Osteocyte (in vitro differentiated cells): ENCODE measurements around the gene HS3ST4. TPM values are rescaled to one million over a fixed set of nuclear protein-coding genes. Genes with fewer than 3 reads are reported as not detected.
"Not testable (repeated sequence)": the region's sequence is repeated elsewhere in the genome, so short reads cannot be mapped to it uniquely, and the experiment has no call there.

Experiments used
- DNase-seq: peaks from one replicate; pipeline ENCODE4 v3.0.0; 2021; ENCODE audit warnings: mixed read lengths; ENCODE audit not compliant: unreplicated experiment; ENCODE audit errors: extremely low spot score
- H3K27ac Mint-ChIP-seq: one replicate; pipeline ENCODE4 v1.8.0; 2021; ENCODE audit warnings: mild to moderate bottlenecking, mixed read lengths; ENCODE audit not compliant: unreplicated experiment
- H3K27me3 Mint-ChIP-seq: one replicate; pipeline ENCODE4 v1.8.0; 2021; ENCODE audit warnings: mixed read lengths; ENCODE audit not compliant: unreplicated experiment
- H3K36me3 Mint-ChIP-seq: one replicate; pipeline ENCODE4 v1.8.0; 2021; ENCODE audit warnings: mixed read lengths; ENCODE audit not compliant: unreplicated experiment
- H3K4me1 Mint-ChIP-seq: one replicate; pipeline ENCODE4 v1.8.0; 2021; ENCODE audit warnings: mixed read lengths; ENCODE audit not compliant: unreplicated experiment
- H3K4me3 Mint-ChIP-seq: one replicate; pipeline ENCODE4 v1.8.0; 2021; ENCODE audit warnings: mild to moderate bottlenecking, moderate library complexity, mixed read lengths; ENCODE audit not compliant: unreplicated experiment
- H3K9me3 Mint-ChIP-seq: one replicate; pipeline ENCODE4 v1.8.0; 2021; ENCODE audit warnings: mixed read lengths; ENCODE audit not compliant: unreplicated experiment
- total RNA-seq: library from RNA; stranded (reverse); gene quantifications from 2 replicates; pipeline ENCODE4 v1.2.1, GENCODE V29; 2021
- TF ChIP-seq, protein P1 (sequence below): fragments of 200-600 bp; sonication (generic); IDR thresholded peaks from 2 replicates; pipeline ENCODE4 v1.5.0; 2021; ENCODE audit warnings: antibody characterized with exemption, mild to moderate bottlenecking, moderate library complexity

HS3ST4 gene
- total RNA-seq, 1 donor from 2014 or later: not detected

DNA sequence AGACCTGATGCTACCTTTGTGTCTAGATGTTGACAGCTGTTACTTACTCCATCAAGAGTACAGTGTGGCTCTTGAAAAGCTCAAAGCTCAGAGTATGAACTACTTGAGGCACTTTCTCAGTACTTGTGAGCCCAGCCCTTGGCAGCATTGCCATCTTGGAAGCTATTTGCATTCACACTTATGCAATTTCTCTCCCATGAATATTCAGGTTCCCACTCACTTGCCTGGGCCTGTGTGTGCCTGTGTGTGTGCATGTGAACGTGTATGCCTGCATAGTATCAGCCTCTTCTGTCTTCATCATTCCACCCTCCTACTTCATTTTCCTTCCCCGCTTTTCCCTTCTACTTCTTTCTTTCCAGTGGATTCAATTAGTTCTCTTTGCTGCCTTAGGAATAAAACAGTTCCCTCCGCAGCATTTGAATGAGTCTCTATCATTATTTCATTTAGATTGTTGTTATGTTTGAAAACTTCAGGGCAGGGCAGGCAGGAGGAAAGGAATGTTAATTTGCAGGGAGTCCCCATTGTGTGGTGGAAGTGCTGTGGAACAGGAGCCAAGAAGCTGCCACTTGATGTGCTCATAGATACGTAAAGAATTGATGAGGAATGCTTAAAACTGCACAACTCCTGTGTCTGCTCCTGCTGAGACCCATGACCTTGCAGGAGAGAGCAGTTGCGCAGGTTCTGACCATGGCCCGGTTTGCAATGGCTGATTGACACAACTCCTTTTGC is 58.9 kb downstream of the HS3ST4 start:
- no peak for DNase-seq
- H3K4me1 Mint-ChIP-seq: no peaks in the 10 kb centered on the region
- H3K4me3 Mint-ChIP-seq: no peak overlapping the region
- no peaks in the 10 kb centered on the region for H3K27me3 Mint-ChIP-seq
- H3K9me3 Mint-ChIP-seq: peaks cover 43% of the 10 kb centered on the region
- TF ChIP-seq, protein P1, sequence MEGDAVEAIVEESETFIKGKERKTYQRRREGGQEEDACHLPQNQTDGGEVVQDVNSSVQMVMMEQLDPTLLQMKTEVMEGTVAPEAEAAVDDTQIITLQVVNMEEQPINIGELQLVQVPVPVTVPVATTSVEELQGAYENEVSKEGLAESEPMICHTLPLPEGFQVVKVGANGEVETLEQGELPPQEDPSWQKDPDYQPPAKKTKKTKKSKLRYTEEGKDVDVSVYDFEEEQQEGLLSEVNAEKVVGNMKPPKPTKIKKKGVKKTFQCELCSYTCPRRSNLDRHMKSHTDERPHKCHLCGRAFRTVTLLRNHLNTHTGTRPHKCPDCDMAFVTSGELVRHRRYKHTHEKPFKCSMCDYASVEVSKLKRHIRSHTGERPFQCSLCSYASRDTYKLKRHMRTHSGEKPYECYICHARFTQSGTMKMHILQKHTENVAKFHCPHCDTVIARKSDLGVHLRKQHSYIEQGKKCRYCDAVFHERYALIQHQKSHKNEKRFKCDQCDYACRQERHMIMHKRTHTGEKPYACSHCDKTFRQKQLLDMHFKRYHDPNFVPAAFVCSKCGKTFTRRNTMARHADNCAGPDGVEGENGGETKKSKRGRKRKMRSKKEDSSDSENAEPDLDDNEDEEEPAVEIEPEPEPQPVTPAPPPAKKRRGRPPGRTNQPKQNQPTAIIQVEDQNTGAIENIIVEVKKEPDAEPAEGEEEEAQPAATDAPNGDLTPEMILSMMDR: no peak
- H3K27ac Mint-ChIP-seq: no peak overlapping the region
- no peaks in the 10 kb centered on the region for H3K36me3 Mint-ChIP-seq

DNA sequence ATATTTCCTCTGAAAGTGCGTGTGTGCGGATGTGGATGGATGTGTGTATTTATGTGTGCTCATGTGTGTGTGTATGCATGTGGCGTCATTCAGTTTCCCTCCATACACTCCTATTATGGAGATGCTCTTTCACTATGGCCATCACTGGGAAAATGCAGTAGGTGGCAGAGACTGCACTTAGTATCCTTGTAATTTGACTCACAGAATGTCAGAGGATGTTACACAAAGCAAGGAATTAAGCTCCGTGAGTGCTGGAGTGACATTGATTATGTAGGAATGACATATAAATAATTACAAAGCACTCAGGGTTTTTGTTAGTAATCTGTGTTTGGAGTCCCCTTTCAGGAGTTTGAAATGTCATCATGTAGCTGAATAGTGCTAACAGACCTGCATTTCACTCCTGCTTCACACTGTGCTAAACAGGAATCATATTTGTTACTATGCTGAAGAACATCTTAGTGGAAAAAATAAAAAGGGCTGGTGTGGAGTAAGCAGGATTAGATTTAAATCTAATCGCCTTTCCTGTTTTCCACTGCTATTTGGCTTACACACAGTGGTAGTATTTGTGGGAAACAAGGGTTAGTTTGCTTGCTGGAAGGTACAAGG is 59.6 kb downstream of the HS3ST4 start:
- TF ChIP-seq, protein P1: no peak
- Mint-ChIP-seq H3K36me3 (no peaks in the 10 kb centered on the region), H3K4me3 (no peak overlapping the region), H3K27me3 (no peaks in the 10 kb centered on the region), H3K27ac (no peak overlapping the region), H3K9me3 (peaks cover 42% of the 10 kb centered on the region), H3K4me1 (no peaks in the 10 kb centered on the region)
- DNase-seq: no peak

DNA sequence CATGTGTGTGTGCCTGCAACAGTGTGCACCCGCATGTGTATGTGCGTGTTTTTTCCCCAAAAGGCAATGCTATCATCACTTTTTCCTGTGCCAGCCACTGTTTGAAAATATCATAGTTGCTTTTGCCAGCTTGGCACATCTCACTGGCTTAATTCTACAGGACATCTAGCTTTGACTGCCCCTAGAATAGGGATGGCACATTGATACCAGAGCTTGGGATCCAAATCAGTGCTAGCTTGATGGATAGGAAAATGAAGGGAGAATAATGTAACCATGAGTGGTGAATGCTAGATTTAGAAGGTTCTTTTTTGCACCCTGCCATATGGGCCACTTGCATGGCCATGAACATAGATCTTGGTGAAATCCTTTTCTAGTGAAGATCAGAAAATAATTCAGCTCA is 72.7 kb downstream of the HS3ST4 start:
- H3K27me3 Mint-ChIP-seq: no peaks in the 10 kb centered on the region
- TF ChIP-seq, protein P1: no peak
- H3K9me3 Mint-ChIP-seq: peaks cover 9% of the 10 kb centered on the region
- no peaks in the 10 kb centered on the region for H3K36me3 Mint-ChIP-seq
- H3K27ac Mint-ChIP-seq: no peak overlapping the region
- no peak overlapping the region for H3K4me3 Mint-ChIP-seq
- no peak for DNase-seq
- H3K4me1 Mint-ChIP-seq: no peaks in the 10 kb centered on the region

DNA sequence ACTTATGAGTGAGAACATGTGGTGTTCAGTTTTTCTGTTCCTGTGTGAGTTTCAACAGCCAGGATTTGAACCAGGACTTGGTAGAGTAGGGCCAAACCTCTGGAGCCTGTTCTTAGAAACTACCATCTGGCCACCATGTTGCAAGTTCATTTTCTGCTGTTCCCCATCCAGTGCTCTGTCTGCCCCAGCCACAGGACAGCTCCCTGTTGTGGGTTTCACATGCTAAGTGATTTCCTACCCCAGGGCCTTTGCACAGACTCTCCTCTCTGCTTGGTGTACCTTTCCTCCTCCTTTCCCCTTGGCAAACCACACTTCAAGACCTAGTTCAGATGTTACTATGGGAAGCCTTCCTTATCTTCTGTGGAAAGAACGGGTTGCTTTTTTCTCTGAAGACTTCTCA is 79.5 kb downstream of the HS3ST4 start:
- no peak overlapping the region for H3K4me3 Mint-ChIP-seq
- no peaks in the 10 kb centered on the region for H3K27me3 Mint-ChIP-seq
- DNase-seq: no peak
- no peaks in the 10 kb centered on the region for H3K36me3 Mint-ChIP-seq
- no peak overlapping the region for H3K27ac Mint-ChIP-seq
- H3K4me1 Mint-ChIP-seq: no peaks in the 10 kb centered on the region
- TF ChIP-seq, protein P1: no peak
- H3K9me3 Mint-ChIP-seq: peaks cover 21% of the 10 kb centered on the region

DNA sequence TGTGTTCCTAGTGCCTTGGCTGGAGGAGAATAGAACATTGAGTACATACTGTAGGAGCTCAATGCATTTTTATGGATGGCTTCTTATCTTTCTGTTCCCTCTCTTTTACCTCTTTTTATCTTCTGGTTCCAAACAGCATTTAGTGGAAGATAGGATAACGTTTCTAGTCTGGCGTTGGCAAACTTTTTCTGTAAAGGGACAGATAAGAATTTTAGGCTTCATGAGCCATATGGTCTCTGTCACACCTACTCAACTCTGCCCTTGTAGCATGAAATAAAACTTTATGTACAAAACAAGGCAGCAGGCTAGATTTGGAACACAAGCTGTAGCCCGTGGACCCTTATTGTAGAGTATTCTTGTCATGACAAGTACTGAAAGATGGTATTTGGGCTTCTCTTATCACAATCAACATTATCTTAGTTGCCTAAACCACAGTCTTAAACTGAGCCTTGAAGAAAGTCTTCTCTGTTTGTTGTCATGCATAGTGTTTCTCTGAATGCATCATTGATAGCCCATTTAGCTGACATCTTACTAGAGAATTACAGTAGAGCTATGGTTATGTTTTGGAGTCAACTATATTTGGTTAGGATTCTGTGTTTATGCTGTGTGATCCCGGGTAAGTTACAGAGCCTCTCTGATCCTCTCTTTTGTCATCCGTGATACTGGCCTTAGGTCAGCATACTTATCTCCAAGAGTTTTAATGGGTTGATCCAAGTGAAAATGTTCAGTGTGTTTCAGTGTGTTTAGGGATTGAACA is 80.2 kb downstream of the HS3ST4 start:
- no peak for DNase-seq
- no peaks in the 10 kb centered on the region for H3K27me3 Mint-ChIP-seq
- TF ChIP-seq, protein P1: no peak
- peaks cover 28% of the 10 kb centered on the region for H3K9me3 Mint-ChIP-seq
- H3K36me3 Mint-ChIP-seq: no peaks in the 10 kb centered on the region
- H3K4me3 Mint-ChIP-seq: no peak overlapping the region
- no peak overlapping the region for H3K27ac Mint-ChIP-seq
- H3K4me1 Mint-ChIP-seq: no peaks in the 10 kb centered on the region

DNA sequence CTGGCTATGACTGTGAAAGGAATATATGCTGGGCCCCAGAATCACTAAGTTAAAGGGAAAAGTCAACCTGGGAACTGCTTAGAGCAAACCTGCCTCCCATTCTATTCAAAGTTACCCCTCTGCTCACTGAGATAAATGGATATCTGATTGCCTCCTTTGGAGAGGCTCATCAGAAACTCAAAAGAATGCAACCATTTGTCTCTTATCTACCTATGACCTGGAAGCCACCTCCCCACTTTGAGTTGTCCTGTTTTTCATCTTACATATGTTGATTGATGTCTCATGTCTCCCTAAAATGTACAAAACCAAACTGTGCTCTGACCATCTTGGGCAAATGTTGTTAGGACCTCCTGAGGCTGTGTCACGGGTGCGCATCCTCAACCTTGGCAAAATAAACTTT is 84.5 kb downstream of the HS3ST4 start:
- H3K36me3 Mint-ChIP-seq, DNase-seq, H3K27ac Mint-ChIP-seq, H3K4me1 Mint-ChIP-seq, H3K4me3 Mint-ChIP-seq, H3K27me3 Mint-ChIP-seq: not testable (repeated sequence)
- H3K9me3 Mint-ChIP-seq: peaks cover 19% of the 10 kb centered on the region
